KMS-11 (cell line): Measurements from ENCODE around the gene FCHSD1.

Experiments
- H2AFZ ChIP-seq: fragments of 200-600 bp; sonication (generic); 2 replicates; pipeline ENCODE4 v1.6.1; 2016; ENCODE audit warnings: antibody characterized with exemption, mixed run types, low read depth
- H3K27ac ChIP-seq: fragments of 200-600 bp; sonication (generic); 2 replicates; pipeline ENCODE4 v1.6.1; 2016; ENCODE audit warnings: mild to moderate bottlenecking, mixed run types
- H3K27me3 ChIP-seq: fragments of 200-600 bp; sonication (generic); 2 replicates; pipeline ENCODE4 v1.6.1; 2017; ENCODE audit warnings: mild to moderate bottlenecking, low read depth, mixed run types, moderate library complexity; ENCODE audit not compliant: insufficient read depth
- H3K36me3 ChIP-seq: fragments of 200-600 bp; sonication (generic); 2 replicates; pipeline ENCODE4 v1.6.1; 2017; ENCODE audit warnings: mild to moderate bottlenecking, mixed run types; ENCODE audit not compliant: insufficient read depth
- H3K4me1 ChIP-seq: fragments of 200-600 bp; sonication (generic); 2 replicates; pipeline ENCODE4 v1.6.1; 2016; ENCODE audit warnings: mild to moderate bottlenecking, low read depth, mixed run types; ENCODE audit not compliant: poor library complexity, severe bottlenecking
- H3K4me2 ChIP-seq: fragments of 200-600 bp; sonication (generic); 2 replicates; pipeline ENCODE4 v1.7.0; 2016; ENCODE audit warnings: mild to moderate bottlenecking, mixed run types
- H3K4me3 ChIP-seq: fragments of 200-600 bp; sonication (generic); IDR thresholded peaks from 2 replicates; pipeline ENCODE4 v1.6.1; 2017; ENCODE audit warnings: low read depth, low read length, mixed read lengths; ENCODE audit not compliant: insufficient read depth
- H3K79me2 ChIP-seq: fragments of 200-600 bp; sonication (generic); 2 replicates; pipeline ENCODE4 v1.6.1; 2016; ENCODE audit warnings: low read depth, mixed run types; ENCODE audit not compliant: insufficient read depth
- H3K9ac ChIP-seq: fragments of 200-600 bp; sonication (generic); 2 replicates; pipeline ENCODE4 v1.6.1; 2016; ENCODE audit warnings: mild to moderate bottlenecking, mixed run types
- H4K20me1 ChIP-seq: fragments of 200-600 bp; sonication (generic); 2 replicates; pipeline ENCODE4 v1.6.1; 2016; ENCODE audit warnings: mild to moderate bottlenecking, mixed run types; ENCODE audit not compliant: insufficient read depth
- CTCF ChIP-seq: fragments of 200-600 bp; sonication (generic); conservative IDR thresholded peaks from 2 replicates; pipeline ENCODE4 v1.6.1; 2017; ENCODE audit warnings: low read depth, mild to moderate bottlenecking, antibody characterized with exemption, low read length, moderate library complexity, mixed read lengths

The FCHSD1 gene

GRCh38 chr5:141657404-141657803 lies 6.2 kb upstream of the FCHSD1 start:
- H3K4me3 ChIP-seq = no peak overlapping the region
- H3K27ac ChIP-seq = no peak overlapping the region
- no peak for TF ChIP-seq CTCF
- no peaks in the 10 kb centered on the region for H3K4me1 ChIP-seq
- no peak overlapping the region for H3K4me2 ChIP-seq
- no peaks in the 10 kb centered on the region for H4K20me1 ChIP-seq
- no peaks in the 10 kb centered on the region; the same call in 1 of the 2 replicates for H3K27me3 ChIP-seq
- no peak overlapping the region for H2AFZ ChIP-seq
- H3K9ac ChIP-seq = no peak overlapping the region
- H3K36me3 ChIP-seq = no peaks in the 10 kb centered on the region
- H3K79me2 ChIP-seq = no peaks in the 10 kb centered on the region

DNA sequence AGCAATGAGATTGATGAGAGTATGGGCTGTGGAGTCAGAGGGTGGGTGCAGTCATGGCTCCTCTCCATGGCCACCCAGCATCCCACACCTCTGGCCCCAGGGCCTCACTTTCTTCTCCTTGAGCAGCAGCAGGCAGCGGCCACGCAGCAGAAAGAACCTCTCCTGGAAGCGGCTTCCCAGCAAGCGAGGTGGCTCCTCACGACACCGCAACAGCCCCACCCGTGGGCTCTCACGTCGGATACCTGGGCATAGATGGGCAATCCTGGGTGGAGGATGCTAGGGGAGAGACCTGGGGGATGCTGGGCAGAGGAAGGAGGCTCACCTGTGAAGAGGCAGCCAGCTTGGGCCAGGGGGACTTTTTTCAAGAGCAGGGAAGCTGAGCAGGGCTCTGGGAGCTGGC lies 5.2 kb upstream of the FCHSD1 start:
- Histone ChIP-seq H3K27ac (no peak overlapping the region), H3K4me1 (peaks cover 4% of the 10 kb centered on the region), H4K20me1 (no peaks in the 10 kb centered on the region), H2AFZ (no peak overlapping the region), H3K79me2 (no peaks in the 10 kb centered on the region), H3K36me3 (no peaks in the 10 kb centered on the region), H3K9ac (no peak overlapping the region), H3K4me3 (no peak overlapping the region), H3K4me2 (no peak overlapping the region), H3K27me3 (no peaks in the 10 kb centered on the region; the same call in 1 of the 2 replicates)
- TF ChIP-seq CTCF = no peak

- no peaks in the 10 kb centered on the region for H3K79me2 ChIP-seq
- TF ChIP-seq CTCF = no peak
- no peak overlapping the region for H3K9ac ChIP-seq
- H3K27me3 ChIP-seq = no peaks in the 10 kb centered on the region; the same call in 1 of the 2 replicates
- no peak overlapping the region for H3K4me3 ChIP-seq
- no peak overlapping the region for H3K27ac ChIP-seq
- H3K4me1 ChIP-seq = peaks cover 4% of the 10 kb centered on the region
- no peak overlapping the region for H2AFZ ChIP-seq
- no peaks in the 10 kb centered on the region for H4K20me1 ChIP-seq
- H3K36me3 ChIP-seq = no peaks in the 10 kb centered on the region
- no peak overlapping the region for H3K4me2 ChIP-seq
Measured at GRCh38 chr5:141655020-141655419, 3.8 kb upstream of the FCHSD1 start.

GRCh38 chr5:141654298-141654697 lies 3.1 kb upstream of the FCHSD1 start:
- Histone ChIP-seq H2AFZ (no peak overlapping the region), H3K79me2 (no peaks in the 10 kb centered on the region), H4K20me1 (no peaks in the 10 kb centered on the region), H3K4me2 (no peak overlapping the region), H3K4me1 (peaks cover 4% of the 10 kb centered on the region), H3K27me3 (no peaks in the 10 kb centered on the region; the same call in 1 of the 2 replicates), H3K36me3 (no peaks in the 10 kb centered on the region), H3K27ac (no peak overlapping the region), H3K4me3 (no peak overlapping the region), H3K9ac (no peak overlapping the region)
- no peak for TF ChIP-seq CTCF
